Suprapubic skin (tissue), 4 donors: Measurements from ENCODE around the gene RAI2.

Source experiments
- EP300 ChIP-seq: sonication (generic); formaldehyde crosslinking; IDR thresholded peaks from one replicate; pipeline ENCODE4 v1.6.1; 2017; ENCODE audit warnings: antibody characterized with exemption
- POLR2A ChIP-seq, 2 donors: fragments of 450-650 bp; IDR thresholded peaks; one replicate each; pipeline ENCODE4 v1.6.1; 2017; ENCODE audit warnings: antibody characterized with exemption in 2 of 2, mild to moderate bottlenecking in 2 of 2, moderate library complexity in 2 of 2
- POLR2AphosphoS5 ChIP-seq, 3 donors: sonication (generic); formaldehyde crosslinking; IDR thresholded peaks; one replicate each; pipeline ENCODE4 v1.6.1; 2017; ENCODE audit warnings: antibody characterized with exemption in 3 of 3
- TF ChIP-seq, protein P1 (sequence below), 2 donors: fragments of 200-600 bp in 1 of 2; fragments of 450-650 bp in 1 of 2; sonication (generic) in 1 of 2; IDR thresholded peaks; one replicate each; pipeline ENCODE4 v1.5.1; 2016 to 2019; ENCODE audit warnings: antibody characterized with exemption in 2 of 2, mild to moderate bottlenecking in 1 of 2, moderate library complexity in 1 of 2

DNA sequence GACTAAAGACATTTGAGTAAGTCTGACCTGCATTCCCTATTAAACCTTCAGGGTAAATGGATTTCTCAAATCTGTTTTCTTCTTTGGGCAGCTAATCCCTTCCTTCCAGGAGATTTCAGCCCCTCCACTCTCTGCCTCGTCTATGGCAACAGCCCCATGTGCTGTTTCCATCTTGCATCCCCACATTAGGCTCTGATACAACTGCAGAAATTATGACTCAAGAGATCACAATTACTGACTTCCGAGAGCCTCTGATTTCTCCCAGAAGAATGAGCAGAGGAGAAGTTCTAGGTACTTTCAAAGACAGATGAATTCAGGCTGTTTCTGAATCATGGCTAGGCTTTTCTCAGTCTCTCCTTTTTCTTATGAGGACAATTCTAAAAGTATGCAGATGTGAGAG lies 38.7 kb downstream of the RAI2 start:
- TF ChIP-seq, protein P1, sequence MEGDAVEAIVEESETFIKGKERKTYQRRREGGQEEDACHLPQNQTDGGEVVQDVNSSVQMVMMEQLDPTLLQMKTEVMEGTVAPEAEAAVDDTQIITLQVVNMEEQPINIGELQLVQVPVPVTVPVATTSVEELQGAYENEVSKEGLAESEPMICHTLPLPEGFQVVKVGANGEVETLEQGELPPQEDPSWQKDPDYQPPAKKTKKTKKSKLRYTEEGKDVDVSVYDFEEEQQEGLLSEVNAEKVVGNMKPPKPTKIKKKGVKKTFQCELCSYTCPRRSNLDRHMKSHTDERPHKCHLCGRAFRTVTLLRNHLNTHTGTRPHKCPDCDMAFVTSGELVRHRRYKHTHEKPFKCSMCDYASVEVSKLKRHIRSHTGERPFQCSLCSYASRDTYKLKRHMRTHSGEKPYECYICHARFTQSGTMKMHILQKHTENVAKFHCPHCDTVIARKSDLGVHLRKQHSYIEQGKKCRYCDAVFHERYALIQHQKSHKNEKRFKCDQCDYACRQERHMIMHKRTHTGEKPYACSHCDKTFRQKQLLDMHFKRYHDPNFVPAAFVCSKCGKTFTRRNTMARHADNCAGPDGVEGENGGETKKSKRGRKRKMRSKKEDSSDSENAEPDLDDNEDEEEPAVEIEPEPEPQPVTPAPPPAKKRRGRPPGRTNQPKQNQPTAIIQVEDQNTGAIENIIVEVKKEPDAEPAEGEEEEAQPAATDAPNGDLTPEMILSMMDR (IDR thresholded peaks at IDR 0.05) = no peak
- no peak for TF ChIP-seq POLR2A (IDR thresholded peaks at IDR 0.05)
- no peak for TF ChIP-seq POLR2AphosphoS5 (IDR thresholded peaks at IDR 0.05)
- TF ChIP-seq EP300 = no peak
